GM21737 (cell line): ENCODE measurements around the gene USP17L21.
"Not testable (repeated sequence)": the region's sequence is repeated elsewhere in the genome, so short reads cannot be mapped to it uniquely, and the experiment has no call there.

Experiments
- ATAC-seq: cut with Tn5 transposase; IDR thresholded peaks from one replicate; pipeline ENCODE4 v1.9.1; 2021; ENCODE audit warnings: mild to moderate bottlenecking, moderate library complexity; ENCODE audit not compliant: unreplicated experiment

The USP17L21 gene

DNA sequence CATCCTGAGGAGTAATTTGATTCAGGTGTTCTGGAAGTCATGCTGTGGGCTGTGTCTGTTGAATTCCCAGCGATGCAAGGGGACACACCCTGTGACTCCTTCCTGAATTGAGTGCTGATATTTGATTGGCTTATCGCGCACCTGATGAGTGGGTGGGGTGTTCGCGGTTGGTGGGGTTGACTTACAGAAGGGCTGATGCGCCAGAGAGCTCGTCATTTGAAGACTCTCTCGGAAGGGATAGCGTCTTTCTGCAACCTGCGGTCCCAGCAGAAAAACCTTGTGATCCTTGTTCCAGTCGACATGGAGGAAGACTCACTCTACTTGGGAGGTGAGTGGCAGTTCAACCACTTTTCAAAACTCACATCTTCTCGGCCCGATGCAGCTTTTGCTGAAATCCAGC, at the start of gene USP17L21:
Gene USP17L21 (plus strand): TSS at position 301 of the 400 bp plus-strand sequence. CDS start 0 bp downstream, at position 301.
- not testable (repeated sequence) for ATAC-seq

GRCh38 chr4:9214701-9215100, 48.0 kb upstream of the USP17L21 start:
- not testable (repeated sequence) for ATAC-seq

GRCh38 chr4:9215105-9215504, 47.6 kb upstream of the USP17L21 start, which contains the start of gene USP17L11:
Gene USP17L11 (plus strand): TSS chr4:9215405. CDS start chr4:9215405, 0 bp downstream.
- not testable (repeated sequence) for ATAC-seq

DNA sequence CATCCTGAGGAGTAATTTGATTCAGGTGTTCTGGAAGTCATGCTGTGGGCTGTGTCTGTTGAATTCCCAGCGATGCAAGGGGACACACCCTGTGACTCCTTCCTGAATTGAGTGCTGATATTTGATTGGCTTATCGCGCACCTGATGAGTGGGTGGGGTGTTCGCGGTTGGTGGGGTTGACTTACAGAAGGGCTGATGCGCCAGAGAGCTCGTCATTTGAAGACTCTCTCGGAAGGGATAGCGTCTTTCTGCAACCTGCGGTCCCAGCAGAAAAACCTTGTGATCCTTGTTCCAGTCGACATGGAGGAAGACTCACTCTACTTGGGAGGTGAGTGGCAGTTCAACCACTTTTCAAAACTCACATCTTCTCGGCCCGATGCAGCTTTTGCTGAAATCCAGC, 42.8 kb upstream of the USP17L21 start, which contains the start of gene USP17L12:
Gene USP17L12 (plus strand): TSS at position 301 of the 400 bp plus-strand sequence. CDS start 0 bp downstream, at position 301.
- not testable (repeated sequence) for ATAC-seq

DNA sequence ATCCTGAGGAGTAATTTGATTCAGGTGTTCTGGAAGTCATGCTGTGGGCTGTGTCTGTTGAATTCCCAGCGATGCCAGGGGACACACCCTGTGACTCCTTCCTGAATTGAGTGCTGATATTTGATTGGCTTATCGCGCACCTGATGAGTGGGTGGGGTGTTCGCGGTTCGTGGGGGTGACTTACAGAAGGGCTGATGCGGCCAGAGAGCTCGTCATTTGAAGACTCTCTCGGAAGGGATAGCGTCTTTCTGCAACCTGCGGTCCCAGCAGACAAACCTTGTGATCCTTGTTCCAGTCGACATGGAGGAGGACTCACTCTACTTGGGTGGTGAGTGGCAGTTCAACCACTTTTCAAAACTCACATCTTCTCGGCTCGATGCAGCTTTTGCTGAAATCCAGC, 38.1 kb upstream of the USP17L21 start, which contains the start of gene USP17L13:
Gene USP17L13 (plus strand): TSS at position 301 of the 400 bp plus-strand sequence. CDS start 0 bp downstream, at position 301.
- ATAC-seq: not testable (repeated sequence)

- not testable (repeated sequence) for ATAC-seq
These were observed 32.4 kb upstream of the USP17L21 start for GRCh38 chr4:9230249-9230648.

DNA sequence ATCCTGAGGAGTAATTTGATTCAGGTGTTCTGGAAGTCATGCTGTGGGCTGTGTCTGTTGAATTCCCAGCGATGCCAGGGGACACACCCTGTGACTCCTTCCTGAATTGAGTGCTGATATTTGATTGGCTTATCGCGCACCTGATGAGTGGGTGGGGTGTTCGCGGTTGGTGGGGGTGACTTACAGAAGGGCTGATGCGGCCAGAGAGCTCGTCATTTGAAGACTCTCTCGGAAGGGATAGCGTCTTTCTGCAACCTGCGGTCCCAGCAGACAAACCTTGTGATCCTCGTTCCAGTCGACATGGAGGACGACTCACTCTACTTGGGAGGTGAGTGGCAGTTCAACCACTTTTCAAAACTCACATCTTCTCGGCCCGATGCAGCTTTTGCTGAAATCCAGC, 28.6 kb upstream of the USP17L21 start, which contains the start of gene USP17L15:
Gene USP17L15 (plus strand): TSS at position 301 of the 400 bp plus-strand sequence. CDS start 0 bp downstream, at position 301.
- ATAC-seq: not testable (repeated sequence)

GRCh38 chr4:9238461-9238860, 24.2 kb upstream of the USP17L21 start:
- not testable (repeated sequence) for ATAC-seq

GRCh38 chr4:9243579-9243978, 19.1 kb upstream of the USP17L21 start, which contains the start of gene USP17L17:
Gene USP17L17 (plus strand): TSS chr4:9243879. CDS start chr4:9243879, 0 bp downstream.
- ATAC-seq: not testable (repeated sequence)

- not testable (repeated sequence) for ATAC-seq
These were observed 14.6 kb upstream of the USP17L21 start, which contains the start of gene USP17L18 for GRCh38 chr4:9247953-9248680. Gene USP17L18 (plus strand): TSS chr4:9248630. CDS start chr4:9248630, 0 bp downstream.

GRCh38 chr4:9253078-9253477, 9.6 kb upstream of the USP17L21 start, which contains the start of gene USP17L19:
Gene USP17L19 (plus strand): TSS chr4:9253378. CDS start chr4:9253378, 0 bp downstream.
- ATAC-seq: not testable (repeated sequence)

GRCh38 chr4:9257824-9258223, 4.8 kb upstream of the USP17L21 start, which contains the start of gene USP17L20:
Gene USP17L20 (plus strand): TSS chr4:9258124. CDS start chr4:9258124, 0 bp downstream.
- not testable (repeated sequence) for ATAC-seq

GRCh38 chr4:9267319-9267718, 4.6 kb downstream of the USP17L21 start, which contains the start of gene USP17L22:
Gene USP17L22 (plus strand): TSS chr4:9267619. CDS start chr4:9267619, 0 bp downstream.
- not testable (repeated sequence) for ATAC-seq

- not testable (repeated sequence) for ATAC-seq
These were observed 9.0 kb downstream of the USP17L21 start for GRCh38 chr4:9271719-9272118.
